Measurements from ENCODE around the gene THSD4.

DNA sequence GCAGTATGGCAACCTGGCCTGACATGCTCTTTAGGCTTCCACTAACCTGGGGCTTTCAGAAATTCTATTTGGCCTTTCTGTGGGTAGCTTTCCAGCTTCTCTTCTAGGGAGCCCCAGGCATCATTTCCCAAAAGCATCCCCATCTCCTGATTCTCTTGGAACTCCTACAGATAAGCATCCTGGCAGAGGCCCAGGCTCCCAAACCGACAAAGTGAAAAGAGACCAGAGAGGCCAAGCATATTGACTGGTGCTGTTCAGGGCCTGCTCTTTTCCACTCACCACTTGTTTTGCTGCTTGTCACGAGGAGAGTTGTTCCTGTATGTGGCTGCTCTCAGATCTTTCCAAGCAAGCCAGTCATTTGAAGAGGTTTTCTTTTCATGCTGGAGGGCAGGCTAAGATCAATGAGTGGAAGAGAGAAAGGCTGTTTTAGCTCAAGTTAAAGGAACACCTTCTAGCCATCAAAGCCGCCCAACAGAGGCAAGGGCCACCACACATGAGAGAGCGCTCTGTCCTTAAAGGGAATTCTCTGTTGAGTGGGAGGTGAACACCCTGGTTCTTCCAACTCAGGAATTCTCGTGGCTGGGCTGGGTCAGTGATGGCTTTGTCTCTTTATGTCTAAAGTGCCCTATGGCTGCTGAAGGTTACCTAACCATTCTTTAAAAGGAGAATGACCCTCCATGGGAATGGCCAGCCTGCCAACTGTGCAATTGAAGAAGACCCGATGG lies 664.0 kb downstream of the THSD4 start:
- TF ChIP-seq POLR2AphosphoS5 (IDR thresholded peaks at IDR 0.05; ENCODE audit: borderline replicate concordance, low read depth, low read length) (no peak), EZH2 (IDR thresholded peaks at IDR 0.05) (no peak)

All from SK-N-MC (cell line).